ENCODE results near the gene RCVRN. TPM values are rescaled to one million over a fixed set of nuclear protein-coding genes. Genes with fewer than 3 reads are reported as not detected.

RCVRN gene
- total and polyA plus RNA-seq, 2 donors (not counting 1 experiment from before 2014, with no cell fraction given) = not detected

DNA sequence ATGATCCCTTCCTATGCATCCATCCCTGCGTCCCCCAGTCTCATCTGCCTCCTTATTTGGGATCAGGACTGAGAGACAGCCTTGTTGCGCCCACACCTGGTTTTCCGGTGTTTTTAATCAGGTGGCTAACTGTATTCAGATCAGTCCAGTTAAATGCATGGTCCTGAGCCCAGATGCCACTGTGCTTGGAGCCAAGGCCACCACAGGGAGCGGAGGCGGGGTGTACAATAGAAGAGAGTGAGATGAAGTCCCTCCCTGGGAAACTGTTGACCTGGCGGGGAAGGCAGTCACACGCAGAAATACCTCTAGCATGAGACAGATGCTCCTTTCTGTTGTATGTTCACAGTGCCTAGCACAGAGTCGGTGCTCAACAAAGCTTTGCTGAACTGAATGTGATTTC, 6.3 kb downstream of the RCVRN start:
- no peak for DNase-seq (ENCODE audit: low read depth in 2 of 2)
- H3K27me3 ChIP-seq (ENCODE audit: control insufficient read depth, insufficient read depth, low read length) = no peaks in the 10 kb centered on the region
- TF ChIP-seq CTCF (conservative IDR thresholded peaks at IDR 0.05 in 1 of 2, IDR thresholded peaks at IDR 0.05 in 1 of 2; ENCODE audit: low read depth in 1 of 2, low read length in 2 of 2) (no peak), EZH2 (IDR thresholded peaks at IDR 0.05; ENCODE audit: low read length, missing control alignments) (no peak)
- H3K4me1 ChIP-seq (ENCODE audit: control insufficient read depth, extremely low read depth, insufficient read depth, low read length) = no peaks in the 10 kb centered on the region
- H3K36me3 ChIP-seq (ENCODE audit: control insufficient read depth, insufficient read depth, low read length) = no peaks in the 10 kb centered on the region
- H2AFZ ChIP-seq (ENCODE audit: low read length) = no peak overlapping the region
- H3K9me3 ChIP-seq (ENCODE audit: control insufficient read depth, insufficient read depth, low read depth, low read length) = no peaks in the 10 kb centered on the region
- H3K4me3 ChIP-seq (replicated peaks in 1 of 4; ENCODE audit: control extremely low read depth in 1 of 4, insufficient read depth in 1 of 4, low read depth in 3 of 4, low read length in 4 of 4) = no peak overlapping the region
- H3K79me2 ChIP-seq (ENCODE audit: control insufficient read depth, insufficient read depth, low read length) = no peaks in the 10 kb centered on the region
- H3K27ac ChIP-seq (ENCODE audit: insufficient read depth, low read length) = no peak overlapping the region
- no peak overlapping the region for H3K9ac ChIP-seq (ENCODE audit: insufficient read depth, low read length)
- H4K20me1 ChIP-seq (ENCODE audit: control insufficient read depth, extremely low read depth, insufficient read depth, low read length) = no peaks in the 10 kb centered on the region
- H3K4me2 ChIP-seq (ENCODE audit: extremely low read depth, insufficient read depth, low read length) = no peak overlapping the region

- DNase-seq (ENCODE audit: low read depth in 2 of 2) = no peak
- Histone ChIP-seq H4K20me1 (ENCODE audit: control insufficient read depth, extremely low read depth, insufficient read depth, low read length) (no peaks in the 10 kb centered on the region), H3K4me3 (replicated peaks in 1 of 4; ENCODE audit: control extremely low read depth in 1 of 4, insufficient read depth in 1 of 4, low read depth in 3 of 4, low read length in 4 of 4) (no peak overlapping the region), H3K36me3 (ENCODE audit: control insufficient read depth, insufficient read depth, low read length) (no peaks in the 10 kb centered on the region), H3K79me2 (ENCODE audit: control insufficient read depth, insufficient read depth, low read length) (no peaks in the 10 kb centered on the region), H3K27ac (ENCODE audit: insufficient read depth, low read length) (no peak overlapping the region), H3K4me1 (ENCODE audit: control insufficient read depth, extremely low read depth, insufficient read depth, low read length) (no peaks in the 10 kb centered on the region), H3K27me3 (ENCODE audit: control insufficient read depth, insufficient read depth, low read length) (no peaks in the 10 kb centered on the region), H3K9ac (ENCODE audit: insufficient read depth, low read length) (no peak overlapping the region), H3K9me3 (ENCODE audit: control insufficient read depth, insufficient read depth, low read depth, low read length) (no peaks in the 10 kb centered on the region), H2AFZ (ENCODE audit: low read length) (no peak overlapping the region), H3K4me2 (ENCODE audit: extremely low read depth, insufficient read depth, low read length) (no peak overlapping the region)
- TF ChIP-seq EZH2 (IDR thresholded peaks at IDR 0.05; ENCODE audit: low read length, missing control alignments) (no peak), CTCF (conservative IDR thresholded peaks at IDR 0.05 in 1 of 2, IDR thresholded peaks at IDR 0.05 in 1 of 2; ENCODE audit: low read depth in 1 of 2, low read length in 2 of 2) (no peak)
These were observed 7.6 kb downstream of the RCVRN start for GRCh38 chr17:9897372-9897968.

DNA sequence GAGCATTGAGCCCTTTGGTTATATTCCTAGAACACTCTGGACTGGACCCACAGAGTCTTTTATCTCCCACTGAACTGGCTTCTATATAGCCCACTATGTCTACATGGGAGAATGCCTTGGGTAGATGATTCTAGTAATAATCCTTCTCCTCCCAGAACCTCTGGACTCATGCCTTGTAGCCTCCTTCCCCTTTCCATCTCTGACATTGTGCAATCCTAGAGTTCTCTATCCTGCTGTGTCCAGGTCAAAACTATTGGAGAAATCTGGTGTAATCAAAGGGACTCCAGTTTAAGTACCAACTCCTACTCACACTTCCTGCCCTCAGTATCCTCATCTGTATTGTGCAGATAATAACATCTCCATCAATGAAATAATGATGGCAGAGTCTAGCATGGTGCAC, 9.1 kb downstream of the RCVRN start:
- Histone ChIP-seq H3K4me1 (ENCODE audit: control insufficient read depth, extremely low read depth, insufficient read depth, low read length) (no peaks in the 10 kb centered on the region), H3K9me3 (ENCODE audit: control insufficient read depth, insufficient read depth, low read depth, low read length) (no peaks in the 10 kb centered on the region), H3K4me2 (ENCODE audit: extremely low read depth, insufficient read depth, low read length) (no peak overlapping the region), H4K20me1 (ENCODE audit: control insufficient read depth, extremely low read depth, insufficient read depth, low read length) (no peaks in the 10 kb centered on the region), H3K4me3 (replicated peaks in 1 of 4; ENCODE audit: control extremely low read depth in 1 of 4, insufficient read depth in 1 of 4, low read depth in 3 of 4, low read length in 4 of 4) (no peak overlapping the region), H3K79me2 (ENCODE audit: control insufficient read depth, insufficient read depth, low read length) (no peaks in the 10 kb centered on the region), H3K27ac (ENCODE audit: insufficient read depth, low read length) (no peak overlapping the region), H3K9ac (ENCODE audit: insufficient read depth, low read length) (no peak overlapping the region), H2AFZ (ENCODE audit: low read length) (no peak overlapping the region), H3K36me3 (ENCODE audit: control insufficient read depth, insufficient read depth, low read length) (no peaks in the 10 kb centered on the region), H3K27me3 (ENCODE audit: control insufficient read depth, insufficient read depth, low read length) (no peaks in the 10 kb centered on the region)
- DNase-seq (ENCODE audit: low read depth in 2 of 2) = no peak
- TF ChIP-seq EZH2 (IDR thresholded peaks at IDR 0.05; ENCODE audit: low read length, missing control alignments) (no peak), CTCF (conservative IDR thresholded peaks at IDR 0.05 in 1 of 2, IDR thresholded peaks at IDR 0.05 in 1 of 2; ENCODE audit: low read depth in 1 of 2, low read length in 2 of 2) (no peak)
